AG04450 (cell line): ENCODE data around the gene SPSB3. TPM values are rescaled to one million over a fixed set of nuclear protein-coding genes. Genes with fewer than 3 reads are reported as not detected.

ENCODE experiments used
- CTCF ChIA-PET: fragments of 300-600, 350-600 bp; formaldehyde crosslinking; extraction: SDS; loops from one replicate; lab custom pipeline; 2022; ENCODE audit warnings: antibody characterized with exemption, inconsistent platforms; lab: Charles Lee
- POLR2A ChIA-PET: fragments of 350-600 bp; formaldehyde crosslinking; extraction: SDS; loops from one replicate; lab custom pipeline; 2021; ENCODE audit warnings: antibody characterized with exemption, inconsistent platforms; lab: Yijun Ruan, JAX
- DNase-seq: peaks from one replicate; pipeline ENCODE4 v3.0.0-alpha.2; 2011; ENCODE audit warnings: low read depth, low spot score
- H3K27ac ChIP-seq: one replicate; pipeline ENCODE4 v1.5.1; 2012; ENCODE audit warnings: low read depth, low read length, control low read depth
- H3K27me3 ChIP-seq: one replicate; pipeline ENCODE4 v1.6.0; 2012; ENCODE audit warnings: low read length; ENCODE audit not compliant: control insufficient read depth, insufficient read depth
- H3K4me3 ChIP-seq: 2 replicates; pipeline ENCODE4 v1.5.1; 2011; ENCODE audit warnings: mild to moderate bottlenecking, low read depth, low read length, control low read depth
- H3K9me3 ChIP-seq: 2 replicates; pipeline ENCODE4 v1.5.1; 2012; ENCODE audit warnings: low read length; ENCODE audit not compliant: control insufficient read depth, insufficient read depth
- polyA plus RNA-seq: library from polyadenylated mRNA; depleted of rRNA; stranded (reverse); fragments of >200 nt; gene quantifications from 2 replicates; pipeline ENCODE4 v1.2.3, GENCODE V29; 2011
- TF ChIP-seq, protein P1 (sequence below): IDR thresholded peaks from 2 replicates; pipeline ENCODE4 v1.5.1; 2011; ENCODE audit warnings: low read depth, low read length, control low read depth, inconsistent platforms

The SPSB3 gene
- polyA plus RNA-seq, 1 experiment = 11.0 TPM

DNA sequence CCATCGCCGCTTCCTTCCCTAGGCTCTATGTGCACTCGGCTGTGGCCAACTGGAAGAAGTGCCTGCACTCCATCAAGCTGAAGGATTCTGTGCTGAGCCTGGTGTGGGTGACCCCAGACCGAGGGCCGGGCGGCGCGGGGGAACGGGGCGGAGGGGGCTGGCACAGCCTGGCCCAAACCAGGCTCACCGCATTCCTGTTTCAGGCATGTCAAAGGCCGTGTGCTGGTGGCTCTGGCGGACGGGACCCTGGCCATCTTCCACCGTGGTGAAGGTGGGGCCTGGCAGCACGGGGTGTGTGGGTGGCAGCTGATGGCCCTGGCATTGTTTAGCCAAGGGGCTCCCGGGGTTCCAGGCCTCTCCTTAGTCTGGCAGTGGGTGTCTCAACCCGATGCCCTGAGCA, 15.7 kb downstream of the SPSB3 start:
- TF ChIP-seq, protein P1, sequence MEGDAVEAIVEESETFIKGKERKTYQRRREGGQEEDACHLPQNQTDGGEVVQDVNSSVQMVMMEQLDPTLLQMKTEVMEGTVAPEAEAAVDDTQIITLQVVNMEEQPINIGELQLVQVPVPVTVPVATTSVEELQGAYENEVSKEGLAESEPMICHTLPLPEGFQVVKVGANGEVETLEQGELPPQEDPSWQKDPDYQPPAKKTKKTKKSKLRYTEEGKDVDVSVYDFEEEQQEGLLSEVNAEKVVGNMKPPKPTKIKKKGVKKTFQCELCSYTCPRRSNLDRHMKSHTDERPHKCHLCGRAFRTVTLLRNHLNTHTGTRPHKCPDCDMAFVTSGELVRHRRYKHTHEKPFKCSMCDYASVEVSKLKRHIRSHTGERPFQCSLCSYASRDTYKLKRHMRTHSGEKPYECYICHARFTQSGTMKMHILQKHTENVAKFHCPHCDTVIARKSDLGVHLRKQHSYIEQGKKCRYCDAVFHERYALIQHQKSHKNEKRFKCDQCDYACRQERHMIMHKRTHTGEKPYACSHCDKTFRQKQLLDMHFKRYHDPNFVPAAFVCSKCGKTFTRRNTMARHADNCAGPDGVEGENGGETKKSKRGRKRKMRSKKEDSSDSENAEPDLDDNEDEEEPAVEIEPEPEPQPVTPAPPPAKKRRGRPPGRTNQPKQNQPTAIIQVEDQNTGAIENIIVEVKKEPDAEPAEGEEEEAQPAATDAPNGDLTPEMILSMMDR = no peak
- ChIA-PET POLR2A (interaction anchor here (0.6 kb wide), 1 partner anchor 9 kb away, joined by 3 read pairs; no protein-coding TSS in a partner anchor), CTCF (no interaction called here)
- no peak overlapping the region for H3K4me3 ChIP-seq
- no peaks in the 10 kb centered on the region for H3K27me3 ChIP-seq
- peaks cover 6% of the 10 kb centered on the region; the same call in 1 of the 2 replicates for H3K9me3 ChIP-seq
- no peak overlapping the region for H3K27ac ChIP-seq
- no peak for DNase-seq

DNA sequence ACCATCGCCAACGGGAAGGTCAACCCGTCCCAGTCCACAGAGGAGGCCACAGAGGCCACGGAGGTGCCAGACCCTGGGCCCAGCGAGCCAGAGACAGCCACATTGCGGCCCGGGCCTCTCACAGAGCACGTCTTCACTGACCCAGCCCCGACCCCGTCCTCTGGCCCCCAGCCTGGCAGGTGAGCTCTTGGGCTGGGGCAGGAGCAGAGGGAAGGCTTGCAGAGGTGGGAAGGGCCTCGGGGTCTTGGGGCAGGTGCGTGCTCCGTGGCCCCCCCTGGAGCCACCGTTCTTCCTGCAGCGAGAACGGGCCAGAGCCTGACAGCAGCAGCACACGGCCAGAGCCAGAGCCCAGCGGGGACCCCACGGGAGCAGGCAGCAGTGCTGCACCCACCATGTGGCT, 16.1 kb downstream of the SPSB3 start:
- DNase-seq = no peak
- ChIA-PET CTCF (no interaction called here), POLR2A (interaction anchor here (0.6 kb wide), 1 partner anchor 9 kb away, joined by 3 read pairs; no protein-coding TSS in a partner anchor)
- H3K27me3 ChIP-seq = no peaks in the 10 kb centered on the region
- H3K4me3 ChIP-seq = no peak overlapping the region
- TF ChIP-seq, protein P1 = no peak
- no peak overlapping the region for H3K27ac ChIP-seq
- H3K9me3 ChIP-seq = peaks cover 6% of the 10 kb centered on the region; the same call in 1 of the 2 replicates

DNA sequence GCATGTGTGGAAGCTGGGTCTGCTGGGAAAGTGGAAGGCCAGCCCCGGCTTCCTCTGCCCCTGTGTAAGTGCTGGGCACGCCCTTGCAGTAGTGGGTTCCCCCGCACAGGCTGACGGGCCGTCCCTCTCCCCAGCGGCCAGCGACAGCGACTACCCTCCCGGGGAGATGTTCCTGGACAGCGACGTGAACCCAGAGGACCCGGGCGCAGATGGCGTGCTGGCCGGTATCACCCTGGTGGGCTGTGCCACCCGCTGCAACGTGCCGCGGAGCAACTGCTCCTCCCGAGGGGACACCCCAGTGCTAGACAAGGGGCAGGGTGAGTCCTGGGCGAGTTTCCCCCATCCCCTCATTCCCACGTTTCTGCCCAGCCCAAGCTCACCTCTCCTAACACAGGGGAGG, 16.5 kb downstream of the SPSB3 start:
- Histone ChIP-seq H3K27me3 (no peaks in the 10 kb centered on the region), H3K9me3 (peaks cover 6% of the 10 kb centered on the region; the same call in 1 of the 2 replicates), H3K27ac (no peak overlapping the region), H3K4me3 (no peak overlapping the region)
- DNase-seq = no peak
- ChIA-PET CTCF (no interaction called here), POLR2A (no interaction called here)
- TF ChIP-seq, protein P1 = no peak

DNA sequence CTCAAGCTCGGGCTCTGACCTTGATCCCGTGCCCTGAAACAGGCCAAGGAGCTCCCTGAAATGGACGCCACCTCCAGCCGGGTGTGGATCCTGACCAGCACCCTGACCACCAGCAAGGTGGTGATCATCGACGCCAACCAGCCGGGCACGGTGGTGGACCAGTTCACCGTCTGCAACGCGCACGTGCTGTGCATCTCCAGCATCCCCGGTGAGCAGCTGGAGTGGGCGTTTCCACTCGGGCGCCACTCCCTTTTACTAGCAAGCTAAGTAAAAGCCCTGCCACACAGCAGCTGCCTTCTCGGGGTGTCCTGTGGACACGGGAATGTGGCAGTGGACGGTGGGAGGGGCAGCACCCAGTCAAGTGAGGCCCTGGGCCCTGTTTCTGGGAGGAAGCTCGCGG, 17.4 kb downstream of the SPSB3 start:
- Histone ChIP-seq H3K27ac (no peak overlapping the region), H3K9me3 (no peaks in the 10 kb centered on the region; the same call in 1 of the 2 replicates), H3K4me3 (no peak overlapping the region), H3K27me3 (no peaks in the 10 kb centered on the region)
- no peak for DNase-seq
- CTCF ChIA-PET = no interaction called here
- TF ChIP-seq, protein P1 = no peak
- POLR2A ChIA-PET = interaction anchor here (1.5 kb wide), 1 partner anchor 8 kb away, joined by 4 read pairs; the partner anchor contains the start of genes EME2 and MRPS34
